HG02885 (cell line): ENCODE measurements around the gene MCL1.

Experiments used
- ATAC-seq: cut with Tn5 transposase; IDR thresholded peaks from one replicate; pipeline ENCODE4 v1.9.1; 2021; ENCODE audit warnings: mild to moderate bottlenecking; ENCODE audit not compliant: unreplicated experiment, poor library complexity

The MCL1 gene

DNA sequence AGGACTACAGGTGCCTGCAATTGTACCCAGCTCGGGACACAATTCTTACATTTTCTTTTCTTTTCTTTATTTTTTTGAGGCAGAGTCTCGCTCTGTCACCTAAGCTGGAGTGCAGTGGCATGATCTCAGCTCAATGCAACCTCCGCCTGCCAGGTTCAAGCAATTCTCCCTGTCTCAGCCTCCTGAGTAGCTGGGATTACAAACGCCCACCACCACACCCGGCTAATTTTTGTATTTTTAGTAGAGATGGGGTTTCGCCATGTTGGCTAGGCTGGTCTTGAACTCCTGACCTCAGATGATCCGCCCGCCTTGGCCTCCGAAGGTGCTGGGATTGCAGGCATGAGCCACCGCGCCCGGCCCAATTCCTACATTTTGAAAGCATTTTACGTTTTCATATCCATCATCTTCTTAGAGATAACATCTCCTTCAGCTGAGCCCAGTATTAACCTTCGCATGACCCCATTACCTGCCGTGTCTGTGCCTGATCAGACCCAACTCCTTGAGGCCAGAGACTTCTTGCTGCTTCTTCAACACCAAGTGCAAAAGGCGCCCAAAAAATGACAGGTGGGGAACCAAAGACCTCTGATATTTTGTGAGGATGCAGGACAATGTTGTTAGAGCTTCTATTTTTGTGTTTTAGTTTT lies 33.0 kb downstream of the MCL1 start:
- ATAC-seq, result no peak

DNA sequence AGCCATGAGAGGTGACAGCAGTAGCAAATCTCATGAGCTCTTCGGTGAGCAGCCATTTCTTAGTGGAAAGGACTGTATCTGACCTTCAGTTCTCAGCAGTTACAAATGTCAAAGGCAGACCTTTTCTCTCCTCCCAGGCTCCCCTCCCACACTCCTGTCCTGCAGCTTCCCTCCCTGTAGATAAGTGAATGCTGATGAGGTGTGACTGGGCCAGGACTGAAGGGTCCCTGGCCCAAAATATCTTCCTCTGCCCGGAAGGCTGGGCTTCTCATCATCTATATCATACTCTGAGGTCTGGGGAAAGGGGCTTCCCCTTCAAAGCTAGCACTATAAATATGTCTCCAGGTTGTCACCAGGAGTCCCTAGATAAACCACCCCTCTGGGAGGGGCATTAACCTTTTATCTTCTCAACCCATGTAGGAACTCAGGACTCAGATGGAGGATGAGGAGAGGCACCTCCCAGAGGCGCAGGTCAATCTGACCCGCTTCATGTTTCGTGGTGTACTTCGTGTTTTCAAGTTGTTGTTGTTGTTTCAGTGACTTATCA lies 33.9 kb downstream of the MCL1 start:
- no peak for ATAC-seq

DNA sequence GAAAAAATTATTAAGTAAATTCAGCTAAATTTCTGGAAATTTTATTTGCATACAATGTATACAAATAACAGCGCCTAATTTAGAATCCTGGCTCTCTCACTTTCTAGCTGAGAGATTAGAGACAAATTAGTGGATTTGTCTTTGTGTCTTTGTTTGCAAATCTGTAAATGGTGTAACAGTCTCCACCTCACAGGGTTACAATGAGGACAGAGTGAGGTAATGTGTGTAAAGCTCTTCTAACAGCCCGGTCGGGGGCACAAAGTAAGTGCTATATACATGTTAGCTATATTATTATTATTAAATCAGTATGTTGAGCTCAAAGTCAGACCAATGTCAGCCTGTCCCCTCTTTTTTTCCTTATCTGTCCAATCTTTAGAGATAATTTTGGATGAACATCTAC lies 35.2 kb downstream of the MCL1 start:
- ATAC-seq, result no peak

DNA sequence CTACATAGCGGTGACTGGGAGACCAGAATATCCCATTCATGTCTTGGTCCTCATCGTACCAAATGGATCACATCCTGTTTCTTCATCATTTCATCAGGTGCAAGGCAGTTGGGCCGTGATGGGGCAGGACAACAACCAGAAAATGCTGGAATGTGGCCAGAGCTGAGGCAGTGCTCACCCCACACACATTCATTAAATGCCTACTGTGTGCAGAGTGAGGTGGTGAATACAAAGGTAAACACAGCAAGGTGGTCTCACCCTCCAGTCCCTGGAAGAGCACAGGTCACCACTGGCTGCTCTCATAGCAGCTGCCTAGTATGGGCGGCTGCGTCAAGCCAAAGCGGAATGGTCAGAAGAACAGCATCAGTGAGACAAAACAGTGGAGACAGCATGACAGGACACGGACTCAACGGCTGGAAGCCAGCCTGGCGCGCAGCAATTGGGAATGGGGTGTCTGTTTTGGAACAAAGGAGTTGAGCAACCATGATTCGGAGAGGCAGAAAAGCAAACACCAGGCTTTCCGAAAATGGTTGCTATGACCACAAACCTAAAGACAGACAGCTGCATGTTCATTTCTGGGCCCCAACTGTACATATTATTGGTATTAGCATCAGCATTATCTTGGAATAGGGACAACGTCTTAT lies 35.8 kb downstream of the MCL1 start:
- ATAC-seq, result no peak

DNA sequence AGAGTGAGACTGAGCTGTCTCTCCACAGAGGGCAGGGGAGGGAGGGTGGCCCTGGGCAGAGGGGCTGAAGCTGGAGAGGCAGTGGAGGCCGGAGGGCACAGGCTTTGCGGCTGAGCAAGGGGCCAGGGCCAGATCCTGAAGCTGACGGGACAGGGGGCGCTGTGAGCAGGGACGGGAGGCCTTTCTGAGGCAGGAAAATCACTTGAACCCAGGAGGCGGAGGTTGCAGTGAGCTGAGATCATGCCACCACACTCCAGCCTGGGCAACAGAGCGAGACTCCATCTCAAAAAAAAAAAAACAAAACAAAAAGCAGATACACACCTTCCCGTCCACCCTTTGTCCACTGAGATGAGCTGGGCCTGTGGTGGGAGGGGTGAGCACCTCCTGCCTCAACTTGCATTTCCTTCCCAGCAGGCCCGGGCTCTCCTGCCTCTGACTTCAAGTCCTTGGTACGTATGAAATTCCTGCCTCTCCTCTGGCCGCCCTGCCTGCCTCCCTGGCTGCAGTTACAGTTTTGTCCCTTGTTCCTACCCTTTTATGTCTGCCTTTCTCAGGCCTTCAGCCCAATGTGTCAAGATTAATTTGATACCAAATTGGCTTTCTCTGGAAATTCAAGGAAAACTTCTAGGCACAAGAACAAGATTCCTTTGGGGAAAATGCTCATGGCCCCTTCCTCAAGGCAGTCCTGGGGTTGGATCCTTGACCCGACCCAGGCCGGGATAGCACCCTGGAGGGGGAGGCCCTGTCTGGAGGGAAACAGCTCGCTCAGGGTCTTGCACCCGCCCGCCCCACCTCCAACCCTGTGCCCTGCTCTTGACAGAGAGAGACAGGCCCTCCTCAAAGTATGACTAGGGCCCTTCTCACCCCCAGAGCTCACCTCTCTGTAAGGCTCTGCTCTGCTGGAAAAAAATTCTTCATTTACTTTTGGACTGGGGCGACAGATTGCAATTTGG lies 41.4 kb downstream of the MCL1 start:
- ATAC-seq, result no peak

DNA sequence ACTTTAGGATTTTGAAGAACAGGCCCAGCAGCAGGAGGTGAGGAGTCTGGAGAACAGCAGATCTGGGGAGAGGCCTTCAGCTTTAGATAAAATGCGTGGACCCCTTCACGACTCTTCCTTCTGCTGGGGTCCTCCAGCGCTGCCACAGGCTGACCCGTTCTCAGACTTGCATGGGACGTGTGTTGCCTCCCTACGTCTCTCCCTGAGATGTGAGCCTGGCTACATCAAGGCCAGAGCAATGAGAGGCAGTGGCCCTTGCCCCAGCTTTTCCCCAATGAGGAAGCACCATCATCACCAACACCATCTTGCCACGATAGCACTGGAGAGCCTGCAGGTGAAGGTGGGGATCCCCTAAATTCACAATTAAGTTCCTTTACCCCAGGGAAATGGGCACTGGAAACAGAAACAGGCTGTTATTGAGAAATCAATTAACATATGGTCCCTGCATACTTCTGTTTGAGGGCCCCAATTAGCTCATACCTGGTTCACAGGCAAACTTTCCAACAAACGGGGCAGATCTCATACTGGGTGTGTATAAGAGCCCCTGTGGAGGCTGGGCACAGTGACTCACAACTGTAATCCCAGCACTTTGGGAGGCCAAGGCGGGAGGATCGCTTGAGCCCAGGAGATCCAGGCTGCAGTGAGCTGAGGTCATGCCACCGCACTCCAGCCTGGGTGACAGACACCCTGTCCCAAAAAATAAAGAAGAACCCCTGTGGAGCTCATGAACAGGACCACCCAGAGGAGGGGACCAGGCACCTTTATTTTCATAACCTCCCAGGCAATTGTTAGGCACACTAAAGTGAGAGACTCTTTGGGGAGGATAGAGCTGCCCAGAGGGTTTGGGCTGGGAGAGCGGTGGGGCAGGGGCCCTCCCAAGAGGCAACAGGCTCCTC lies 42.3 kb downstream of the MCL1 start:
- no peak for ATAC-seq

DNA sequence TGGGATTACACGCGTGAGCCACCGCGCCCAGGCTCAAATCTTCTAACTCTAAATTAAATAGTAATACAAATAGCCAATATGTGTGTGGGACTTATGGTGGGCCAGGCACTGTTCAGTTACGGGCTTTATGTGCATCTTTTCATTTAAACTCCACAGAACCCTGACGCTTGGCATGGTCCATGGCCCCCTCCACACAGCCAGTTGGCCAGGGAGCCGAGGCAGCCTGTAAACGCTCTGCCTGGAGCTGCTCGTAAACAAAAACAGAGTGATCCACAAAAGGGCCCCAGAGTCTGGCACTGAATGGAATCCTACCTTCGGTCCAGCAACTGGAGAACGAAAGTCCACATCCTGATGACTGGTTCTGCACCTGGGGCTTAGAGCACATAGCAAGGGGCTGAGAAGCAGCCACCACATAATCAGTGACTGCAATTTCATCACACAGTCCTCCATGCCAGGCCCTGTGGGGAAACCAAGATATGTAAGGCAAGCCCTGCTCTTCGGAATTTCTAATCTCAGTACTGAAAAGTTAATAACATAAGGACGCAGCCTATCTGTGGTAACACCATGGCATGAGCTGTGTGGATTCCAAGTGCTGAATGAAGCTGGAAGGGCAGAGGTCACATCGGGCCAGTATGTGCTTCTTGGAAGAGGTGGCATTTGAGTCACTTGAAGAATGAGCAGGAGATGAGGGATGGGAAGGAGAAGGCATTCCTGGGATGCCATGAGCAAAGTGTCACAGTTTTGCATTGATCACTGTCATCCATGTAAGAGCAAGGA lies 43.7 kb downstream of the MCL1 start:
- no peak for ATAC-seq

DNA sequence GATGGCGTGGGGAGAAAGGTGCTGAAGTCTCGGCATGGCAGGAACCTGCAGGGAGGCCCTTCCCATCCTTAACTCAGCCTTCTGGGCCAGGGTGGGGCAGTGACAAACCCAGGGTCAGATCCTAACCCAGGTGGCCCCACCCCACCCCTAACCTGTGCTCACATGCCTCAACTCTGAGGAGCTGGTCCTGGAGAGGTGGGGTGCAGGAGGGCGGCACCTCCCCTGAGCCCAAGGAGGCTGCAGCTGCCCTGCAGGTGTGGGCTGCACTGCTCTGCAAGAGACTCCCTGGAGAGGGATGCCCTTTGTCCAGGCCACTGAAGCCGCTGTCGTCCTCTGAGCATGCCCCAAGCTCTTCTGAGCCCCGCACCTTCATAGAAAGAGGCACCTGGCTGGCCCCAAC lies 45.4 kb downstream of the MCL1 start:
- no peak for ATAC-seq

DNA sequence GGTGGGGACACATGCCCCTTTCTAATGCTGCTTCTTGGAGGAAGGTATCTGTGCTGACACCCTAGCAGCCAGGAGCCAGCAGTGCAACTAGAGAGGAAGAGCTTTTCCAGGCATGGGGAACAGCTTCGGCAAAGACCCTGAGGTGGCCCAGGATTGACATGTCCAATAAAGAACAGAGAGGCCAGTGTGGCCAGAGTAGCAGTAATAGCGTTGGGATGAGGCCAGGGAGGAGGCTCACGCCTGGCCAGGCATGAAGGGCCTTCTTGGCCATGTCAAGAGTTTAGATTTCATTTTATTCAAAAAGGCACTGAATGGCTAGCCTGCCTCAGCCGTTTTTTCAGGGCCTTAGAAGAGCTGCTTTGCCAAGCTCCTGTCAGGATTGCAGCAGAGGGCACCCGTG lies 46.5 kb downstream of the MCL1 start:
- ATAC-seq, result no peak

DNA sequence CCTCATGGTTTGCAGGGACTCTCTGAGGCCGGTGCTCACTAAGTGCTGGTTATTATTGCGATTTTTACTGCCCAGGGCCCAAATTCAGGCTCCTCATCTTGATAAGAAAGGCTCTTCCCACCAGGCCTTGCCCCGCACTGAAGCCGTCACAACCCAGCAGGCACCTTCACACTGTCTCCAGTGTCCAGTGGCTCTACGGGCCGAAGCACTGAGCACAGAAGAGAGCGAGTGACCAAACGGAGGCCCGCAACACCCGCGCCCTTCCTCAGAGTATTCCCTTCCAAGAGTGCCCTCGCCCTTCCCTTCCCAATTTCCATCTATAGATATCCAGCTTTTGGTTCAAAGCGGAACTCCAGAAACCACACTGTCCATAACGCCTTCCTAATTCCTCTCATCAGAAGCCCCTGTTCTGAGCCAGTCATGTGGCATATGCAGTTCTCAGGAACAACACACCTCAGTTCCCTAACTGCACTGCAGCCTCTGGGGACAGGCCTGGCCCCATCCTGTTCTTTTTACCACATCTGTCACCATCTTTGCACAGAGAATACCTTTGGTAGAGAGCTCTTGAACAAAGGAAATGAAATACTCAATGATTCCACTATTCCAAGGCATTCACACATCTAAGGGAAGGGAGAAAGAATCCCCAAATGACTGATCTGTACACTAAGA lies 48.8 kb downstream of the MCL1 start:
- no peak for ATAC-seq

DNA sequence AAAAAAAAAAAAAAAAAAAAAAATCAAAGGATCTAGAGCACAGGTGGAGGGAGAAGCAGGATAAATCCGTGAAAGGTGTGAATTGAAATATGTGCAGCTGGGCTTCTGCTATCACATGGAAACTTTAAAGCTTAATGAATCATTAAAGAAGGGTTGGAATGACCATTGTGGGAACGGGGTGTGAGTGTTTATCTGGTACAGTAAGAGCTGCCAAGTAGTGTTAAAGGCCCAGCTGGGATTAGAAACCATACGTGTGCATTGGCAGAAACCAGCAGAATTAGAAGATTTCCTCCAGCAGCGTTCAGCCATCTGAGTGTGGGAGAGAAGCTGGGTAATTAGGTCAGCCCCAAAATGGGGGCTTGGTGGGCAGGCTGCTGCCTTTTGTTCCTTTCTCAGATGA lies 50.4 kb downstream of the MCL1 start:
- ATAC-seq, result no peak

DNA sequence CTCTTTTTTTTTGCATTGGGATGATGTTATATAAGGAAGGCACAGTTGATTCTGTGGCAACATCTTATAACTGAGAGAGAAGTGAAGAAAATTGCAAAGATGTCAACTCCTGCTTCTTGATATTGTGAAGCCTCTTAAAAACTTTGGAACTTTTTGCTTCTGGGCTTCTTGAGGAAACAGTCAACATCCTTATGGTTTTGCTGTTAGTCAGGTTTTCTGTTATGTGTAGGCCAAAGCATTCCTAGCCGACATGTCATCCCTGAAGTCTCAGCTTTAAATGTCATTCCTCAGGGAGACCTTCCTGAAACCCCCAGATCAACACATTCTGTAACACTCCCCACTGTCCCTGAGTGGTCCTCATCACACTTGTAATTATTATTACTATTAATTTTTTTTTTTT lies 51.2 kb downstream of the MCL1 start:
- no peak for ATAC-seq

DNA sequence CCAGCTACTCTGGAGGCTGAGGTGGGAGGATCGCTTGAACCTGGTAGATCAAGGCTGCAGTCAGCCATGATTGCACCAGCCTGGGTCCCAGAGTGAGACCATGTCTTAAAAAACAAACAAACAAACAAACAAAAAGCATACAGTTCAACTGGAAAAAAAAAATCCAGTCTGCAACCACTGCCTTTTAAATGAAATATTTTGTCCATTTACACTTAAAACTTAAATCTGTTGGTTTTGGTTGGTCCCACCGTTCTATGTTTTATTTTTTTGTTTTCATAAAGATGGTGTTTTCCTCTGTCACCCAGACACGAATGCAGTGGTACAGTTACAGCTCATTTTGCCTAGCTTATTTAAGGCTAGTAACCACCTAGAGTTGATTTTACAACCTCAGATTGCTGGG lies 54.1 kb downstream of the MCL1 start:
- ATAC-seq, result no peak
